GM12875 (cell line): ENCODE data around the gene CCDC87.
A peak's percentile ranks its signal among the peaks of the same experiment; 100 is the strongest.
"Not testable (repeated sequence)": the region's sequence is repeated elsewhere in the genome, so short reads cannot be mapped to it uniquely, and the experiment has no call there.

Source experiments
- H3K4me3 ChIP-seq: one replicate; pipeline ENCODE4 v1.5.1; 2011; ENCODE audit warnings: low read depth, low read length, control low read depth
- TF ChIP-seq, protein P1 (sequence below): IDR thresholded peaks from 2 replicates; pipeline ENCODE4 v1.5.1; 2011; ENCODE audit warnings: low read depth, mild to moderate bottlenecking, control low read depth, inconsistent platforms, low read length, moderate library complexity, borderline replicate concordance; ENCODE audit not compliant: insufficient read depth

The CCDC87 gene

DNA sequence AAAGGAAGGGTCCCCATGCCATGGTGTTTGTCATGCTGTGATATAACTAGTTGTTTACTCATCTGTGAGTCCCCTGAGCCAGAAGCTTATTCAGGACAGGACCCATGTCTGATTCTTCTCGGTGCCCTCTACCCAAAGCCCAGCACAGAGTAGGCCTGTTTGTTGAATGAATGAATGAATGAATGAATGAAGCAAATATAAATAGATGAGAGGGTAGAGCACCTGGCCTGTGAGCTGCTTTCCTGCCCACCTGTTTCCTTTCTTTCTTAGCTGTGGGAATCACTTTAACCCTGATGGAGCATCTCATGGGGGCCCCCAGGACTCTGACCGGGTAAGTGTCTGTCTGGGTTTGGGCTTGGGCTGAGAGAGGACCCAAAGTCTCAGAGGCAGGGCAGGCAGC, 7.4 kb upstream of the CCDC87 start:
- no peak overlapping the region for H3K4me3 ChIP-seq
- TF ChIP-seq, protein P1, sequence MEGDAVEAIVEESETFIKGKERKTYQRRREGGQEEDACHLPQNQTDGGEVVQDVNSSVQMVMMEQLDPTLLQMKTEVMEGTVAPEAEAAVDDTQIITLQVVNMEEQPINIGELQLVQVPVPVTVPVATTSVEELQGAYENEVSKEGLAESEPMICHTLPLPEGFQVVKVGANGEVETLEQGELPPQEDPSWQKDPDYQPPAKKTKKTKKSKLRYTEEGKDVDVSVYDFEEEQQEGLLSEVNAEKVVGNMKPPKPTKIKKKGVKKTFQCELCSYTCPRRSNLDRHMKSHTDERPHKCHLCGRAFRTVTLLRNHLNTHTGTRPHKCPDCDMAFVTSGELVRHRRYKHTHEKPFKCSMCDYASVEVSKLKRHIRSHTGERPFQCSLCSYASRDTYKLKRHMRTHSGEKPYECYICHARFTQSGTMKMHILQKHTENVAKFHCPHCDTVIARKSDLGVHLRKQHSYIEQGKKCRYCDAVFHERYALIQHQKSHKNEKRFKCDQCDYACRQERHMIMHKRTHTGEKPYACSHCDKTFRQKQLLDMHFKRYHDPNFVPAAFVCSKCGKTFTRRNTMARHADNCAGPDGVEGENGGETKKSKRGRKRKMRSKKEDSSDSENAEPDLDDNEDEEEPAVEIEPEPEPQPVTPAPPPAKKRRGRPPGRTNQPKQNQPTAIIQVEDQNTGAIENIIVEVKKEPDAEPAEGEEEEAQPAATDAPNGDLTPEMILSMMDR: no peak

DNA sequence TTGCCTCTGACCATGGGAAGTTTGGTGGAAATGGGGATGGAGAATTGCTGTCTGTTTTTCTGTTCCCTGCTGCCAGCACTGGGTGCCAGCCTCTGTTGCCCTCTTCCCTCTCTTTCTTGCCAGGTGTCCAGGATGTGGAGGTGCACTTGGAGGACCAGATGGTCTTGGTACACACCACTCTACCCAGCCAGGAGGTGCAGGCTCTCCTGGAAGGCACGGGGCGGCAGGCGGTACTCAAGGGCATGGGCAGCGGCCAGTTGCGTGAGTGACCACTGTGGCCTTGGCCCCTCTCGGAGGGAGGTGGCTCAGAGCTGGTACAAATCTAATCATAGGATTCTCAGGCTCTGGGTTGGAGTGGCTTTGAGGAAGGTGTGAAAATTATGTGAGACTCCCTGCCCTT, 6.1 kb upstream of the CCDC87 start:
- no peak overlapping the region for H3K4me3 ChIP-seq
- TF ChIP-seq, protein P1: no peak

DNA sequence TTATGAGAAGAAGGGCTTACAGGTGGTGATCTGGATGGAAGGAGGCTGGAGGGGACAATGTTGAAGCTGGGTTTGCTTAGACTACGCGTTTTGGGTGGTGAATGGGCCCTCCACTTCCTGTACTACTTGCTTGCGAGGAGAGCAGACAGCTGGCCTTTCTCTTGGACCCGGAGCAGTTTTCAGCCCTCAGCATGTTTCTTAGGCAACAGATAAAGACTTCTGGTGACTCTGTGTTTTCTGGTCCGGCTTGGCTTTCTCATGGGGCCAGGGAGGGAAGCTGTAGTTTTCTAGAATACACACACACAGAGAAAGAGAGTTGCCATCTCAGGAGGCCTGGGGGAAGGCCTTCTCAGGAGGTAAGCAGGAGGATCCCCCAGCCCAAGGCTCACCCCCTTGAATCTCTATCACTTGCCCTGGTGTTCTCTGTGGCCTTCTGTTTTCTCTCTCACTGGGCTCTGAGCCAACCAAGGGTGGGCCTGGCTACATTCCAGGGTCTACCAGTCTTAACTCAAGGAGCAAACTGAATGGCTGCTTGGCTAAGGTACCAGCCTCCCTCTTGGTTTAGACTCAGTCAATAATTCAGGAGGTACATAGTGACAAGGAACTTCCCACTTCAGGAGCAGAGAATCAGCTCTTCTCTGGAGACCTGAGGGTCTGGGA, 2.5 kb upstream of the CCDC87 start:
- TF ChIP-seq, protein P1: no peak
- H3K4me3 ChIP-seq: no peak overlapping the region

DNA sequence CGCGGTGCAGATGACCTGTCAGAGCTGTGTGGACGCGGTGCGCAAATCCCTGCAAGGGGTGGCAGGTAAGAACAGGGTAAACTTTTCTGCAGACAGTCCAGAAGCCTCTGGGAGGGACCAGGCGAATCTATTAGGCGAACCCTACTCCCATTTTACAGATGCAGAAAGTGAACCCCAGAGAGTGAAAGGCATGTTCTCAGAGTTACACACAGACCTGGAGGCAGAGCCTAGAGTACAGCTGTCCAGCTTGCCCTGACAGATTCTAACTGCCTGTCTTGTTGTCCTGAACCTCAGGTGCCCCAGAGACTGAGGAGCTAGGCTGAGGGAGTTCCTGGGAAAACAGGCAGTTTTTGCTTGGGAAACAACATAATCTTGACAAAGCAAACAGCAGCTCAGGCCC, 787 bp upstream of the CCDC87 start:
- TF ChIP-seq, protein P1: no peak
- H3K4me3 ChIP-seq: peak overlapping the region; percentile 83

DNA sequence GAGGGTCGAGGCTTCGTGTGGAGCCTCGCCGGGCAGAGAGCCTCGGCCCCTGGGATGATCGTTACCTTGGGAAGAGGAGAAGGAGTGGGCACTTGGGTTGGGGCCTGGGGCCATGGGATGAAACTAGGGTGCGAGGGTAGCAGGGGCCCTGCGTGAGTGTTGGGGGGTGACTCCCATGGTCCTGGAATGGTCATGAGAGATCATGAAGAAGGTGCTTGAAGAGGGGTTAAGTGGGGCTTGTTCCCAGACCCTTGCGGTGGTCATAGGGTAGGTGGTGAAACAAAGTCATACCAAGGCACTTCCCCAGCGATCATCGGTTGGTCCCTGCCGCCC, 406 bp upstream of the CCDC87 start:
- H3K4me3 ChIP-seq: peak overlapping the region; percentile 83
- TF ChIP-seq, protein P1: no peak

DNA sequence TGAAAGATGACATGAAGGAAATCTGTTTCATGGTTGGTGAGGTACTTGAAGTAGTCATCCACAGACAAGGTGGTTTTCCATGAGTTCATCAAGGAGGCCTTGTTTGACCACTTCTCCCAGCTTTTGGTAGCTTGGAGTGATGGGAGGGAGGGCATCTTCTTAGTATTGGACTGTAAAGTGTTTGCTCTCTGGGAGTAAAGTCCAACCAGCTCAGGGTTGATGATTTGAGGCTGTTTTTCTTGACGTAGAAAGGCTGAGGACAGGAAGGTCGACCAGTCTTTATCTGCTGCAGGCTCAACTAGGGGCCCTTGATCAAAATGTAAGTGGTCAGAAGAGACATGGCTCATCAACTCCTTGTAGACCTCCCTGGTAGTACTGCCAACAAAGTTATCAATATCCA, 1.7 kb downstream of the CCDC87 start:
- no peak overlapping the region for H3K4me3 ChIP-seq
- TF ChIP-seq, protein P1: no peak

DNA sequence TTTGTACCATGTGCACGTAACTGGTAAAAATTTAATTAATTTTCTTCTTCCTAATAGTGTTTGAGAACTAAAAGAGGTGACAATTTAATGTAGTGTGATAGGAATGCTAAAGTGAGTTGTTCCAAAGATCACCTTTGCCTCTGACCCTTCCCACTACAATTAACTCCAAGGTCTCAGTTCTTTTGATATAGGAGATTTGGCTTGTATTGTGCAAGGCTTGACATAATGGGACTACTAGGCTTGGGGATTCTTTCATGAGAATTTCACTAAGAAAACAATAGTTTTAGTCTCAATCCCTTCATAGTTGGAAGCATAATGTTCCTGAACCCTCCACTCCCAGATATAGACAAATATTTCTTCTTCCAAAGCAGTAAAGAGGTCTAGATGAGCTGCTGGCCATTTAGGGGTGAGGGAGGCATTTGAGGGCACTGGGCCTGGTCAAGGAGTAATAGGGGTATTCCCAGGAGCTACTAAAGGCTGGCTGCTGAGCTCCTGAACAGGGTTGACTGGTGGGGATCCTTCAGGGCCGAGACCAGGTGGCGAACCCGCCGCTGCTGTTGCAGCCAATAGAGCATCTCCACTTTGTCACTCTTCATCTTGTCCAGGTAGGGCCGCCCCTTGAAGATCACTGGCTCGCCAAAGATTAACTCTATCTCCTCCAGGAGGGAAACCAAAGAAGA, 2.7 kb downstream of the CCDC87 start:
- TF ChIP-seq, protein P1: no peak
- H3K4me3 ChIP-seq: no peak overlapping the region

DNA sequence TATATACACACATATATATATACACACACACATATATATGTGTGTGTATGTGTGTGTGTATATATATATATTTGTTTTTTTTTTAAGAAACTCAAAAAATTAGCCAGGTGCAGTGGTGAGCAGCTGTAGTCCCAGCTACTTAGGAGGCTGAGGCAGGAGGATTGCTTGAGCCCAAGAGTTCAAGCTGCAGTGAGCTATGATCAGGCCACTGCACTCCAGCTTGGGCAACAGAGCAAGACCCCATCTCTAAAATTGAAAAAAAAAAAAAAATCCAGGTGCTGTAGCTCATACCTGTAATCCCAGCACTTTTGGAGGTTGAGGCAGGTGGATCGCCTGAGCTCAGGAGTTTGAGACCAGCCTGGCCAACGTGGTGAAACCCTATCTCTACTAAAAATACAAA, 3.5 kb downstream of the CCDC87 start:
- H3K4me3 ChIP-seq: not testable (repeated sequence)
